Measurements from ENCODE around the gene CCR3.

The CCR3 gene

GRCh38 chr3:46252980-46253379 is 10.7 kb downstream of the CCR3 start:
- Histone ChIP-seq H3K9ac (ENCODE audit: low read depth, low read length) (no peak overlapping the region), H3K36me3 (ENCODE audit: insufficient read depth, low read depth, low read length) (no peaks in the 10 kb centered on the region), H3K27me3 (ENCODE audit: insufficient read depth, low read length) (no peaks in the 10 kb centered on the region), H3K27ac (ENCODE audit: low read length) (no peak overlapping the region), H3K4me1 (ENCODE audit: insufficient read depth, low read length) (no peaks in the 10 kb centered on the region), H3K9me3 (ENCODE audit: insufficient read depth, low read depth, low read length) (no peaks in the 10 kb centered on the region), H3K4me3 (ENCODE audit: low read length) (no peak overlapping the region)

- Histone ChIP-seq H3K4me1 (ENCODE audit: insufficient read depth, low read length) (no peaks in the 10 kb centered on the region; the same call in 1 of the 2 replicates), H3K36me3 (ENCODE audit: insufficient read depth, low read depth, low read length) (no peaks in the 10 kb centered on the region), H3K9ac (ENCODE audit: low read depth, low read length) (no peak overlapping the region), H3K4me3 (ENCODE audit: low read length) (no peak overlapping the region), H3K27me3 (ENCODE audit: insufficient read depth, low read length) (no peaks in the 10 kb centered on the region), H3K9me3 (ENCODE audit: insufficient read depth, low read depth, low read length) (peaks cover 3% of the 10 kb centered on the region; the same call in 1 of the 2 replicates), H3K27ac (ENCODE audit: low read length) (no peak overlapping the region)
Observed at GRCh38 chr3:46258525-46258924, 16.3 kb downstream of the CCR3 start.

- Histone ChIP-seq H3K27me3 (ENCODE audit: insufficient read depth, low read length) (no peaks in the 10 kb centered on the region), H3K27ac (ENCODE audit: low read length) (no peak overlapping the region), H3K36me3 (ENCODE audit: insufficient read depth, low read depth, low read length) (no peaks in the 10 kb centered on the region), H3K4me3 (ENCODE audit: low read length) (no peak overlapping the region), H3K9me3 (ENCODE audit: insufficient read depth, low read depth, low read length) (peaks cover 3% of the 10 kb centered on the region; the same call in 1 of the 2 replicates), H3K4me1 (ENCODE audit: insufficient read depth, low read length) (peaks cover 8% of the 10 kb centered on the region; the same call in 1 of the 2 replicates), H3K9ac (ENCODE audit: low read depth, low read length) (no peak overlapping the region)
Observed at GRCh38 chr3:46261926-46262594, 19.8 kb downstream of the CCR3 start.

GRCh38 chr3:46264002-46264401 is 21.7 kb downstream of the CCR3 start:
- Histone ChIP-seq H3K27me3 (ENCODE audit: insufficient read depth, low read length) (no peaks in the 10 kb centered on the region), H3K36me3 (ENCODE audit: insufficient read depth, low read depth, low read length) (no peaks in the 10 kb centered on the region), H3K4me1 (ENCODE audit: insufficient read depth, low read length) (peaks cover 8% of the 10 kb centered on the region; the same call in 1 of the 2 replicates), H3K9ac (ENCODE audit: low read depth, low read length) (no peak overlapping the region), H3K27ac (ENCODE audit: low read length) (no peak overlapping the region), H3K4me3 (ENCODE audit: low read length) (no peak overlapping the region), H3K9me3 (ENCODE audit: insufficient read depth, low read depth, low read length) (peaks cover 3% of the 10 kb centered on the region; the same call in 1 of the 2 replicates)

- H3K4me1 ChIP-seq (ENCODE audit: insufficient read depth, low read length) = peaks cover 8% of the 10 kb centered on the region; the same call in 1 of the 2 replicates
- no peak overlapping the region for H3K4me3 ChIP-seq (ENCODE audit: low read length)
- no peaks in the 10 kb centered on the region for H3K27me3 ChIP-seq (ENCODE audit: insufficient read depth, low read length)
- H3K9ac ChIP-seq (ENCODE audit: low read depth, low read length) = no peak overlapping the region
- no peaks in the 10 kb centered on the region for H3K9me3 ChIP-seq (ENCODE audit: insufficient read depth, low read depth, low read length)
- H3K27ac ChIP-seq (ENCODE audit: low read length) = no peak overlapping the region
- no peaks in the 10 kb centered on the region for H3K36me3 ChIP-seq (ENCODE audit: insufficient read depth, low read depth, low read length)
Observed at GRCh38 chr3:46266598-46266997, 24.3 kb downstream of the CCR3 start.

GRCh38 chr3:46269556-46269955 is 27.3 kb downstream of the CCR3 start:
- Histone ChIP-seq H3K4me1 (ENCODE audit: insufficient read depth, low read length) (no peaks in the 10 kb centered on the region), H3K36me3 (ENCODE audit: insufficient read depth, low read depth, low read length) (no peaks in the 10 kb centered on the region), H3K9me3 (ENCODE audit: insufficient read depth, low read depth, low read length) (no peaks in the 10 kb centered on the region), H3K9ac (ENCODE audit: low read depth, low read length) (no peak overlapping the region), H3K4me3 (ENCODE audit: low read length) (no peak overlapping the region), H3K27me3 (ENCODE audit: insufficient read depth, low read length) (no peaks in the 10 kb centered on the region), H3K27ac (ENCODE audit: low read length) (no peak overlapping the region)

GRCh38 chr3:46270474-46270873 is 28.2 kb downstream of the CCR3 start:
- no peak overlapping the region for H3K9ac ChIP-seq (ENCODE audit: low read depth, low read length)
- no peaks in the 10 kb centered on the region for H3K9me3 ChIP-seq (ENCODE audit: insufficient read depth, low read depth, low read length)
- H3K4me1 ChIP-seq (ENCODE audit: insufficient read depth, low read length) = no peaks in the 10 kb centered on the region
- no peak overlapping the region for H3K4me3 ChIP-seq (ENCODE audit: low read length)
- H3K36me3 ChIP-seq (ENCODE audit: insufficient read depth, low read depth, low read length) = no peaks in the 10 kb centered on the region
- H3K27me3 ChIP-seq (ENCODE audit: insufficient read depth, low read length) = no peaks in the 10 kb centered on the region
- no peak overlapping the region for H3K27ac ChIP-seq (ENCODE audit: low read length)

- Histone ChIP-seq H3K9me3 (ENCODE audit: insufficient read depth, low read depth, low read length) (no peaks in the 10 kb centered on the region), H3K4me1 (ENCODE audit: insufficient read depth, low read length) (no peaks in the 10 kb centered on the region), H3K4me3 (ENCODE audit: low read length) (no peak overlapping the region), H3K36me3 (ENCODE audit: insufficient read depth, low read depth, low read length) (no peaks in the 10 kb centered on the region), H3K27ac (ENCODE audit: low read length) (no peak overlapping the region), H3K27me3 (ENCODE audit: insufficient read depth, low read length) (no peaks in the 10 kb centered on the region), H3K9ac (ENCODE audit: low read depth, low read length) (no peak overlapping the region)
Observed at GRCh38 chr3:46271209-46271745, 29.0 kb downstream of the CCR3 start.

- no peaks in the 10 kb centered on the region for H3K36me3 ChIP-seq (ENCODE audit: insufficient read depth, low read depth, low read length)
- no peaks in the 10 kb centered on the region for H3K9me3 ChIP-seq (ENCODE audit: insufficient read depth, low read depth, low read length)
- H3K4me3 ChIP-seq (ENCODE audit: low read length) = no peak overlapping the region
- no peaks in the 10 kb centered on the region for H3K4me1 ChIP-seq (ENCODE audit: insufficient read depth, low read length)
- no peak overlapping the region for H3K9ac ChIP-seq (ENCODE audit: low read depth, low read length)
- H3K27me3 ChIP-seq (ENCODE audit: insufficient read depth, low read length) = no peaks in the 10 kb centered on the region
- H3K27ac ChIP-seq (ENCODE audit: low read length) = no peak overlapping the region
Observed at GRCh38 chr3:46272028-46272451, 29.8 kb downstream of the CCR3 start.

- Histone ChIP-seq H3K4me3 (ENCODE audit: low read length) (no peak overlapping the region), H3K9ac (ENCODE audit: low read depth, low read length) (no peak overlapping the region), H3K27ac (ENCODE audit: low read length) (no peak overlapping the region), H3K9me3 (ENCODE audit: insufficient read depth, low read depth, low read length) (peaks cover 22% of the 10 kb centered on the region), H3K4me1 (ENCODE audit: insufficient read depth, low read length) (no peaks in the 10 kb centered on the region), H3K27me3 (ENCODE audit: insufficient read depth, low read length) (no peaks in the 10 kb centered on the region), H3K36me3 (ENCODE audit: insufficient read depth, low read depth, low read length) (no peaks in the 10 kb centered on the region)
Observed at GRCh38 chr3:46276497-46277099, 34.3 kb downstream of the CCR3 start.

- no peaks in the 10 kb centered on the region for H3K36me3 ChIP-seq (ENCODE audit: insufficient read depth, low read depth, low read length)
- H3K27me3 ChIP-seq (ENCODE audit: insufficient read depth, low read length) = no peaks in the 10 kb centered on the region
- peaks cover 22% of the 10 kb centered on the region for H3K9me3 ChIP-seq (ENCODE audit: insufficient read depth, low read depth, low read length)
- no peak overlapping the region for H3K9ac ChIP-seq (ENCODE audit: low read depth, low read length)
- H3K27ac ChIP-seq (ENCODE audit: low read length) = no peak overlapping the region
- H3K4me3 ChIP-seq (ENCODE audit: low read length) = no peak overlapping the region
- H3K4me1 ChIP-seq (ENCODE audit: insufficient read depth, low read length) = no peaks in the 10 kb centered on the region
Observed at GRCh38 chr3:46277476-46277875, 35.2 kb downstream of the CCR3 start.

Measured in iPS-20b (cell line).